GM18870 (cell line): Measurements from ENCODE around the gene MYO1G.

Experiments
- ATAC-seq: cut with Tn5 transposase; IDR thresholded peaks from one replicate; pipeline ENCODE4 v1.9.1; 2021; ENCODE audit warnings: moderate library complexity; ENCODE audit not compliant: unreplicated experiment

MYO1G gene

GRCh38 chr7:44981035-44981706 is 2.4 kb upstream of the MYO1G start:
- no peak for ATAC-seq

DNA sequence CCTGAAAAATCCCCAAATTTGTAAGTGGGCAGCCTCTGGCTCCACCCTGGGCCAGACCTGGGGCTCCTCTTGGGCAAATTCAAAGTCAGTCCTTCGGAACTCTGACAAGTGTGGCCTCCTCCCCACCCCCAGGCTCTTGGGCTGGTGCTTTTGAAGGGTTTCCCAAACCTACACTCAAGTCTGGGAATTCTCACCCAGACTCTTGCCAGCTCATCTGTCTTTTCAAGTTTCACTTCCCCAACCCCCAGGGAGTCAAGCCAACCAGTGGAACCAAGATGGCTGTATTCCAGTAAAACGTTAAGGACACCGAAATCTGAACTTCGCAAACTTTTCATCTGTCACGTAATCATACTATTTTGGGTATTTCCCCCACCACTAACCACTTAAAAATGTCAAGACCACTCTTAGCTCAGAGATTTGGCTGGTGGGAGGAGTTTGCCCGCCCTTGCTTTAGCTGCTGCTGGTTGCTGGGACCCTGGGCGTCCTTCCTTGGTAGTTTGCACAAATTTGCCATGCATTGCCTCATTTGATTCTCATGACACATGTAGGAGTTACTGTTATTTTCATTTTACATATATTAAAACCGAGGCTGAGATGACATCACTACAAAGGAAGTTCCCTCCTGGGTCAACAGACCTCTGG is 1.7 kb upstream of the MYO1G start:
- ATAC-seq, result peak; percentile 47

GRCh38 chr7:44979481-44980392 is 922 bp upstream of the MYO1G start:
- ATAC-seq, result no peak

GRCh38 chr7:44977959-44978335 is 868 bp downstream of the MYO1G start:
- ATAC-seq, result no peak

DNA sequence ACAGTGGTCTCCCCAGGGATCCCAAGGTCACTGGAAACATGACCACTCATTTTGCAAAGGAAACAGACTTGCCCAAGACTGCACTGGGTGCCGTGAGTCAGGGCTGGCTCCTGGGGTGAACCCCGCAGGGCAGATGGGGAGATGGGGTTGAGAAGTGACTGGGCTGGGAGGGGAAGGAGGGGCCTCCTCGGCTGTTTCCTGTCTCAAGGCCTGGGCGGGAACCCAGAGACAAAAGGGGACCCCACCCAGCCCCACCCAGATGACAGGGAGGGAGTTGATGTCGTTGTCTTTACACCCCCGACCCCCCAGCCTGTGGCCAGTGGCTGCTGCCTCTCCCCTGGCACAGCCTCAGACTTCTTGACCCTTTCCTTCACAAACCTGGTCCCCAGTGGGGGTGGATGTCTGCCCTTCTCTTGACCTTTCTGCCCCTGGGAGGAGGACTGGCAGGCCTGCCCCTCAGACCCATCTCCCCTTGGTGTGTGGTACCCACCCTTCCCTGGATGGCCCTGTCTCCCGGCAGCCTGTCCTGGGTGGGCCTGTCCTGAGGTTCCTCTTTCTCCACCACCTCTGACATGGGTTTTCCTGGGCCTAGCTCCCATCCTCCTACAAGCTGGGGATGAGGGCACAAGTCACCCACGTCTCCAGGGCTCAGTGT is 1.4 kb downstream of the MYO1G start:
- ATAC-seq, result no peak

DNA sequence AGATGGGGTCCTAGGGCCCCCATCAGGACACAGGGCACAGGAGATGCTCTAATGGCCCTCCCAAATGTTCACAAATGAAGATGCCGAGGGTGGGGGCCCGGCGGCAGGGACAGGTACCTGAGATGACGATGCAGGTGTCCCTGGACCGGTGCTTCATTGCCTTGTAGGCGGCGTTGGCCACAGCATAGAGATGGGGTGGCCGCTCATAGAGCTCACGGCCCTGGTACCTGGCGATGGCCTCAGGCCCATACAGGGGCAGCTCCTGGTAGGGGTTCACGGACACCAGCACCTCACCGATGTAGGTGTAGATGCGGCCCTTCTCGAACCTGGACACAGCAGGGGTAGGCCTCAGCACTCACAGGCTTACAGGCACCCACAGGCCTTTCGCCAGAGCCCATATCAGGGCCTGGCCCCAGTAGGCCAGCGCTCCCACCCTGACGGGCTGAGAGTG is 2.0 kb downstream of the MYO1G start:
- ATAC-seq, result no peak

DNA sequence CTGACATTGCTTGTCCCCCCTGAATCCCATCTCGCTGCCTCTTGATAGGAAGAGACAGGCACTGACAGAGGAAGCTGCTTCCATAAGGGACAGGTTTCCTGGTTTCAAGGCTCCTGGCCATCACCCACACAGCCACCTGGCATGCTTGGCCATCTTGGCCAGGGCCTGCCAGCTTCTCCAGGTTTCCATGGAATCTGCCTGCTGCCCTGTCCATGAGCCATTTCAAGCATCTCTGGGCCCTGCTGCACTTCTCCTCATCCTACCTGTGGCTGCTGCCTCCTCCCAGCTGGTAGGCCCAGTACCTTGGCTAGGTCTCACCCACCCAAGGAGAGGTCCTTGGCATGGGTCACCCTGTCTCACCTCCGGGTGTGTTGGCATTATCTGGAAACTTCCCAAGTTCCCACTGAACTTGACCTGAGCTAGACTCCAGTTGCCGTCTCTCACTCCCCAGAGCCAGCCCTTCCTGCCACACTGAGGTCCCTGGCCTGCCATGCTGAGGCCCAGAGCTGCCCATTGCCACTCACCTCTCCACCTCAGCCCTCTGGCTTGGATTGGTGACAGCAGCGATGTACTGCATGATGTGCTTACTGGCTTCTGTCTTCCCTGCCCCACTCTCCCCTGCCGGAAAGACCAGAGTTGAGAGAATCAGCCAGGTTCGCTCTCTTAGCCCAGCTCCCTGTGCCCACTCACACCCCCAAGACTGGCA is 2.6 kb downstream of the MYO1G start:
- no peak for ATAC-seq

GRCh38 chr7:44975331-44976039 is 3.3 kb downstream of the MYO1G start:
- ATAC-seq, result no peak

GRCh38 chr7:44974549-44974948 is 4.3 kb downstream of the MYO1G start:
- no peak for ATAC-seq

DNA sequence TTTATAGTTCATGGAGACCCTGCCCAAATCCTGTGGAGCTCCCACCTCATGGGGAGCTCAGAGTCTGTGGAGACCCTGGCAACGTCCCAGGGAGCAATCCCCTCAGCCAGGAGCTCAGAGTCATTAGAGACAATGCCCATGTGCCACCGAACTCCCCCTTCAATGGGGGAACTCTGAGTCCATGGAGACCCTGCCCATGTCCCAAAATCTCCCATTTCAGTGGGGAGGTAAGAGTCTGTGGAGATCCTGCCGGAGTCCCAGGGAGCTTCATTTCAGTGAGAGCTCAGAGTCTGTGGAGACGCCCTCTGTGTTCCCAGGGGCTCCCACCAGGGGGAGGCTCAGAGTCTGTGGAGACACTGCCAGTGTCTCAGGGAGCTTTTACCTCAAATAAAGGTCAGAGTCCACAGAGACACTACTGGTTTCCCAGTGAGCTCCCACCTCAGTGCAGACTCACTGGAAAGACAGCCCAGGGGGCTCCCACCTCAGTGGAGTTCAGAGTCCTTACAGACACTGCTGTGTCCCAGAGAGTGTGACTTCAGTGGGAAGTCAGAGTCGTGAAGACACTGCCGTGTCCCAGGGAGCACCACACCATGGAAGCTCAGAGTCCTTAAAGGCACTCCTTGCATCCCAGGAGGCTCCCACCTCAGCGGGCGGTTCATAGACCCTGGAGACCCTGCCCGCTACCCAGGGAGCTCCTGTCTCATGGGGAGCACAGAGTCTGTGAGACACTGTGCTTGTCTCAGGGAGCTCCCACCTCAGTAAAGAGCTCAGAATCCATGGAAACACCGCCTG is 5.0 kb downstream of the MYO1G start:
- no peak for ATAC-seq

GRCh38 chr7:44972562-44972961 is 6.3 kb downstream of the MYO1G start:
- ATAC-seq, result no peak

GRCh38 chr7:44971902-44972441 is 6.8 kb downstream of the MYO1G start:
- ATAC-seq, result no peak

- no peak for ATAC-seq
These were observed 7.5 kb downstream of the MYO1G start for GRCh38 chr7:44971188-44971901.

- ATAC-seq, result no peak
These were observed 8.2 kb downstream of the MYO1G start for GRCh38 chr7:44970523-44971051.

- no peak for ATAC-seq
These were observed 8.9 kb downstream of the MYO1G start for GRCh38 chr7:44969701-44970522.

GRCh38 chr7:44969049-44969700 is 9.6 kb downstream of the MYO1G start:
- no peak for ATAC-seq
